GM21717 (cell line): ENCODE measurements around the gene SIL1.
"Not testable (repeated sequence)": the region's sequence is repeated elsewhere in the genome, so short reads cannot be mapped to it uniquely, and the experiment has no call there.

ENCODE experiments used
- ATAC-seq: cut with Tn5 transposase; IDR thresholded peaks from one replicate; pipeline ENCODE4 v1.9.1; 2021; ENCODE audit warnings: mild to moderate bottlenecking, moderate library complexity; ENCODE audit not compliant: unreplicated experiment

SIL1 gene

GRCh38 chr5:139177809-139178588 lies 20.2 kb downstream of the SIL1 start:
- no peak for ATAC-seq

- not testable (repeated sequence) for ATAC-seq
These were observed 20.9 kb downstream of the SIL1 start for GRCh38 chr5:139177281-139177680.

GRCh38 chr5:139174382-139174781 lies 23.8 kb downstream of the SIL1 start:
- ATAC-seq: not testable (repeated sequence)

- no peak for ATAC-seq
These were observed 26.3 kb downstream of the SIL1 start for GRCh38 chr5:139171779-139172404.

GRCh38 chr5:139167952-139168720 lies 30.0 kb downstream of the SIL1 start:
- ATAC-seq: no peak

- ATAC-seq: no peak
These were observed 30.6 kb downstream of the SIL1 start for GRCh38 chr5:139167533-139167932.

- ATAC-seq: no peak
These were observed 31.1 kb downstream of the SIL1 start for GRCh38 chr5:139167063-139167462.

GRCh38 chr5:139164897-139165296 lies 33.3 kb downstream of the SIL1 start:
- ATAC-seq: not testable (repeated sequence)

- no peak for ATAC-seq
These were observed 34.1 kb downstream of the SIL1 start for GRCh38 chr5:139164020-139164419.

GRCh38 chr5:139162448-139162847 lies 35.7 kb downstream of the SIL1 start:
- no peak for ATAC-seq

- no peak for ATAC-seq
These were observed 39.4 kb downstream of the SIL1 start for GRCh38 chr5:139158791-139159190.

- no peak for ATAC-seq
These were observed 40.6 kb downstream of the SIL1 start for GRCh38 chr5:139157556-139157955.

GRCh38 chr5:139156814-139157213 lies 41.4 kb downstream of the SIL1 start:
- ATAC-seq: no peak

- ATAC-seq: no peak
These were observed 42.8 kb downstream of the SIL1 start for GRCh38 chr5:139155333-139155732.

GRCh38 chr5:139151902-139152301 lies 46.3 kb downstream of the SIL1 start:
- no peak for ATAC-seq

GRCh38 chr5:139150367-139150999 lies 47.7 kb downstream of the SIL1 start:
- ATAC-seq: no peak

- no peak for ATAC-seq
These were observed 48.5 kb downstream of the SIL1 start for GRCh38 chr5:139149477-139150199.

GRCh38 chr5:139148986-139149385 lies 49.2 kb downstream of the SIL1 start:
- ATAC-seq: no peak

- ATAC-seq: no peak
These were observed 49.9 kb downstream of the SIL1 start for GRCh38 chr5:139148306-139148705.

- ATAC-seq: no peak
These were observed 50.6 kb downstream of the SIL1 start for GRCh38 chr5:139147483-139148087.
